Suppressor macrophage (primary cell): Measurements from ENCODE around the gene PLXDC1.

Source experiments
- DNase-seq, 4 experiments: peaks; one replicate each; pipeline ENCODE4 v3.0.0-alpha.2; 2020 to 2022

Gene PLXDC1

GRCh38 chr17:39094607-39095308 lies 56.7 kb downstream of the PLXDC1 start:
- DNase-seq, result peak in 2 of 4 experiments; percentile 22 to 39

- DNase-seq, result peak; percentile 43 to 62 (median 56)
These were observed 58.7 kb downstream of the PLXDC1 start for GRCh38 chr17:39092692-39093230.

- peak; percentile 27 to 77 (median 65) for DNase-seq
These were observed 60.4 kb downstream of the PLXDC1 start for GRCh38 chr17:39090908-39091665.

GRCh38 chr17:39090400-39090799 lies 61.0 kb downstream of the PLXDC1 start:
- DNase-seq, result no peak

GRCh38 chr17:39084558-39084957 lies 66.9 kb downstream of the PLXDC1 start:
- DNase-seq, result no peak

GRCh38 chr17:39083270-39083669 lies 68.2 kb downstream of the PLXDC1 start:
- no peak for DNase-seq

GRCh38 chr17:39082482-39082881 lies 69.0 kb downstream of the PLXDC1 start:
- DNase-seq, result no peak

GRCh38 chr17:39081851-39082250 lies 69.6 kb downstream of the PLXDC1 start:
- DNase-seq, result no peak

GRCh38 chr17:39080421-39081078 lies 70.9 kb downstream of the PLXDC1 start:
- DNase-seq, result peak; percentile 67 to 80 (median 76)

GRCh38 chr17:39079836-39080235 lies 71.6 kb downstream of the PLXDC1 start:
- no peak for DNase-seq

GRCh38 chr17:39077866-39078265 lies 73.6 kb downstream of the PLXDC1 start:
- DNase-seq, result no peak

- DNase-seq, result no peak
These were observed 74.2 kb downstream of the PLXDC1 start for GRCh38 chr17:39077252-39077651.

- no peak for DNase-seq
These were observed 76.8 kb downstream of the PLXDC1 start for GRCh38 chr17:39074676-39075075.

- DNase-seq, result no peak
These were observed 77.5 kb downstream of the PLXDC1 start for GRCh38 chr17:39073916-39074315.

GRCh38 chr17:39073353-39073752 lies 78.1 kb downstream of the PLXDC1 start:
- DNase-seq, result peak in 1 of 4 experiments; percentile 45

- no peak for DNase-seq
These were observed 79.9 kb downstream of the PLXDC1 start for GRCh38 chr17:39071573-39071972.

- DNase-seq, result peak; percentile 65 to 83 (median 74)
These were observed 82.2 kb downstream of the PLXDC1 start for GRCh38 chr17:39069114-39069756.

- no peak for DNase-seq
These were observed 86.6 kb downstream of the PLXDC1 start for GRCh38 chr17:39064819-39065218.

GRCh38 chr17:39064374-39064773 lies 87.1 kb downstream of the PLXDC1 start:
- DNase-seq, result no peak

GRCh38 chr17:39063681-39064069 lies 87.8 kb downstream of the PLXDC1 start:
- no peak for DNase-seq

GRCh38 chr17:39062846-39063680 lies 88.4 kb downstream of the PLXDC1 start:
- no peak for DNase-seq

- DNase-seq, result no peak
These were observed 92.9 kb downstream of the PLXDC1 start for GRCh38 chr17:39058524-39058923.
